ENCODE measurements around the gene PALLD.

The PALLD gene

DNA sequence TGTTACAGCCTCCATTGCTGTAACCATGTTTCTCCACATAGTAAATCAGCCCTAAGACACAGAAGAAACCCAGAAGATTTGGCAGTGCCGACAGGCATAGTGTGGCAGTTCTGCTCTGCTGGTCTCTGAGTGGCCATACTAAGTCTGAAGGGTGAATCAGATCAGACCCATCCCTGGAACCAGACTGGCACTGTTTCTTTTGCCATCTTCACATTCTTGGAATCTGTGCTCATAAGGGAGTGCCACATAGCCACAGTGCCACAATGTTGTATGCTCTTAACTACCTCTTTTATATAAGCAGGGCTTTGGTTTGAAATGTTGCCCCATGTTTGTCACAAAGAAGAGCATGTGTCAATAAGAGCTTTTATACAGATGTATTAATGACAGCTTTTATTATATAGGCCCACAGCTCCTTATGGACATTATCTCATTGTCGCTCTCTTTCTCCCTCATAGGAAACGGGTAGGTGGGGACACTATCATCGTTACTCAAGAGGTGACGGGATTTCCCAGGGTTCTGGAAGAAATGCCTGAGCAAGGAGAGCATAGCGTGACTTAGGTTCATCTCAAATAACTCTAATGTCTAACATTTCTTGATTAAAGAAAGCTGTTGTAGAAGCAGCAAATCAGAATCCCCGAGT, 385.0 kb downstream of the PALLD start:
- no peak for TF ChIP-seq EZH2 (IDR thresholded peaks at IDR 0.05)
- TF ChIP-seq FOXP2 (optimal IDR thresholded peaks at IDR 0.05; ENCODE audit: control extremely low read depth, extremely low read length, insufficient read depth) = no peak
- TF ChIP-seq POLR2AphosphoS5 (IDR thresholded peaks at IDR 0.05; ENCODE audit: borderline replicate concordance, low read depth, low read length) = no peak
- no peak for DNase-seq (ENCODE audit: low read depth, low spot score)
- no peaks in the 10 kb centered on the region for H3K9me3 ChIP-seq (ENCODE audit: low read depth, low read length)
- no peak overlapping the region for H3K27ac ChIP-seq
- H3K36me3 ChIP-seq (ENCODE audit: insufficient read depth, low read length) = peaks cover 19% of the 10 kb centered on the region
- no peak overlapping the region for H3K4me3 ChIP-seq
- H3K9ac ChIP-seq (ENCODE audit: insufficient read length) = no peak overlapping the region

DNA sequence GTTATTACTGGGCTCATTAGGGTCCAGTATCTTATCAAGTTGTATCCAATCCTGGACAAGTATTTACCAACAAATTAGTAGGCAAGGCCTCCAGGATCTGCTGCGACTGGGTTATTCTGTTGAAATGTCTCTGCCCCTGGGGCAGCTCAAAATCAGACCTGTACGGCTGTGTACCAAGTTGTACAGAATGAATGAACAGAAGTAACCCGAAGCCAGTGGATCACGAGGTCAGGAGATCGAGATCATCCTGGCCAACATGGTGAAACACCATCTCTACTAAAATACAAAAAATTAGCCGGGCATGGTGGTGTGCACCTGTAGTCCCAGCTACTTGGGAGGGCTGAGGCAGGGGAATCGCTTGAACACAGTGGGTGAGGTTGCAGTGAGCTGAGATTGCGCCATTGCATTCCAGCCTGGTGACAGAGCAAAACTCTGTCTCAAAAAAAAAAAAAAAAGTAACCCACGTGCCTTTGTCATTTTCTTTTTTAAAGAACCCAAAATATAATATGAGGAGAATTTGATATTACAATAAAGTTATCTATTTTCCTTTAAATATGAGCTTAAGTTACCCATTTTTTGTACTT, 385.9 kb downstream of the PALLD start:
- no peak overlapping the region for H3K9ac ChIP-seq (ENCODE audit: insufficient read length)
- H3K27ac ChIP-seq = no peak overlapping the region
- H3K36me3 ChIP-seq (ENCODE audit: insufficient read depth, low read length) = peaks cover 19% of the 10 kb centered on the region
- H3K4me3 ChIP-seq = no peak overlapping the region
- DNase-seq (ENCODE audit: low read depth, low spot score) = no peak
- TF ChIP-seq EZH2 (IDR thresholded peaks at IDR 0.05) = no peak
- no peak for TF ChIP-seq POLR2AphosphoS5 (IDR thresholded peaks at IDR 0.05; ENCODE audit: borderline replicate concordance, low read depth, low read length)
- no peak for TF ChIP-seq FOXP2 (optimal IDR thresholded peaks at IDR 0.05; ENCODE audit: control extremely low read depth, extremely low read length, insufficient read depth)
- no peaks in the 10 kb centered on the region for H3K9me3 ChIP-seq (ENCODE audit: low read depth, low read length)

DNA sequence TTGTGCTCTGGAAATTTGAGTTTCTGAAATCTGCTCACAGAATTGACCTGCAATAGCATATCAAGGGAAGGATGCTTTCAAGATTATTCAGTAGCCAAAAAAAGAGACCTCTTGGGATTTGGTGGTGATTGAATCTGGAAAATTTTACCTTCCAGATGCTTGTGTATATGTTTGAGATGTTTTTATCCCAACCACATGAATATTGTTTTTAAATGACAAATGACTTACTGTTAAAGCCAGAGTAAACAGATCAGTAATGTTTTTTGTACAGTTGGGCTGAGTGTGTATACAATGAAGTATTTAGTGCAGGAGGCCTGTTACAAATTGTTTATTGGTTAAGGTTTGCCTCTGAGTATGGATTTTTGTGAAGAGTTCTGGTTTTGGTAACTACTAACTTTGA, 386.7 kb downstream of the PALLD start:
- Histone ChIP-seq H3K4me3 (no peak overlapping the region), H3K9me3 (ENCODE audit: low read depth, low read length) (no peaks in the 10 kb centered on the region), H3K36me3 (ENCODE audit: insufficient read depth, low read length) (peaks cover 19% of the 10 kb centered on the region), H3K9ac (ENCODE audit: insufficient read length) (no peak overlapping the region), H3K27ac (no peak overlapping the region)
- no peak for DNase-seq (ENCODE audit: low read depth, low spot score)
- TF ChIP-seq EZH2 (IDR thresholded peaks at IDR 0.05) (no peak), POLR2AphosphoS5 (IDR thresholded peaks at IDR 0.05; ENCODE audit: borderline replicate concordance, low read depth, low read length) (no peak), FOXP2 (optimal IDR thresholded peaks at IDR 0.05; ENCODE audit: control extremely low read depth, extremely low read length, insufficient read depth) (no peak)

DNA sequence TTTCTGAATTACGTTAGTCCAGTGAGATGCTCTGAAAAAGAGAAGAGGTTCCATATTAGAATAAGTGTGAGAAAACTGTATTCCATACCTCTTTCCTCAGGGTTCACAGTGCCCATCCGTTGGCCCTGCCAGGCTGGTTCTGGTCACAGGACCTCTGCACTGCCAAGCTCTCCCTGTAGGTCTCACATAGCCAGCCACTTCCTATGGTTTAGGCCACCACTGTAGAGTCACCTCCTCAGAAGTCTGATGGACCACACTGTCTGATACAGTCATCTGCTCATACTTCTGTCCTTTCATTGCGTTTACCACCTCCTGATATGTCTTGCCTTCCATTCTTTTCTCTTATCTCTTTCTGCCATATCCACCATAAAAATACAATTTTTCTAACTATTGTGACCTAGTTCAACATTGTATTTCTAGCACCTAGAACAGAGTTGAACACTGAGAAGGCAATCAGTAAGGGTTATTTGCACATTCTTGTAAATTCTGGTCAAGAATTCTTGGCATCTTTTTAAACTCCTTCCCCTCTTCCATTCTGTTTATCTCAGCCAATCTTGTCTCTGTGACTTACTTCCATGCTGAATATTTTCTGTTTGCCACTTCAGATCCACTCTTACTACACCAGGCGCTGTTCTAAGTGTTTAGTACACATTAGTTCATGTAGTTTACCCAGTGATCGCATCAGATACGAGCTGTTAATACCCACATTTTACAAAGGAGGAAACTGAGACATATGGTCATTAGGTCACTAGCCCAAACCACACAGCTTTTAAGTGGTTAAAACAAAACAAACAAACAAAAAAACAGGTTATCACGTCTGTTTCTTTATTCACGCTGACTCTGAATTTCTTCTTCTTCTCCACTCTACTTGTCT, 387.6 kb downstream of the PALLD start:
- TF ChIP-seq POLR2AphosphoS5 (IDR thresholded peaks at IDR 0.05; ENCODE audit: borderline replicate concordance, low read depth, low read length) (no peak), EZH2 (IDR thresholded peaks at IDR 0.05) (no peak), FOXP2 (optimal IDR thresholded peaks at IDR 0.05; ENCODE audit: control extremely low read depth, extremely low read length, insufficient read depth) (no peak)
- Histone ChIP-seq H3K9me3 (ENCODE audit: low read depth, low read length) (no peaks in the 10 kb centered on the region), H3K9ac (ENCODE audit: insufficient read length) (no peak overlapping the region), H3K36me3 (ENCODE audit: insufficient read depth, low read length) (peaks cover 13% of the 10 kb centered on the region), H3K27ac (no peak overlapping the region), H3K4me3 (no peak overlapping the region)
- DNase-seq (ENCODE audit: low read depth, low spot score) = no peak

DNA sequence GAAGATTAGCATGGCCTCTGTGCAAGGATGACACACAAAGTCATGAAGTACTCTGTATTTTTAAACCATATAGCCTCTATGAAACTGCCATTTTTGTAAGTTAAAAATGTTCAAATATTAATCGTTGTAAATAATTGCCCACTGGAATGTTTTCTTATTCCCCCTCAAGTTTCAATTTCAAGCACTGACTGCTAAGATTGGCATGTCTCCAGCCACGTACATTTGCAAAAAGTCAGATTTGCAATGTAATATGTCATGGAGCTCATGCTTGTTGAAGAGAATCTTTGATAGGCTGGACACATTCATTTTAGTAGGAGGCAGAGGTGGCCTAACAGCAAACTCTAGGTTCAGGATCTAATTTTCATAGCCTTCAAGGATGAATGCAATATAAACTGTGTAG, 388.5 kb downstream of the PALLD start:
- Histone ChIP-seq H3K9ac (ENCODE audit: insufficient read length) (no peak overlapping the region), H3K27ac (no peak overlapping the region), H3K9me3 (ENCODE audit: low read depth, low read length) (no peaks in the 10 kb centered on the region), H3K4me3 (no peak overlapping the region), H3K36me3 (ENCODE audit: insufficient read depth, low read length) (peaks cover 15% of the 10 kb centered on the region)
- DNase-seq (ENCODE audit: low read depth, low spot score) = no peak
- TF ChIP-seq POLR2AphosphoS5 (IDR thresholded peaks at IDR 0.05; ENCODE audit: borderline replicate concordance, low read depth, low read length) (no peak), FOXP2 (optimal IDR thresholded peaks at IDR 0.05; ENCODE audit: control extremely low read depth, extremely low read length, insufficient read depth) (no peak), EZH2 (IDR thresholded peaks at IDR 0.05) (no peak)

DNA sequence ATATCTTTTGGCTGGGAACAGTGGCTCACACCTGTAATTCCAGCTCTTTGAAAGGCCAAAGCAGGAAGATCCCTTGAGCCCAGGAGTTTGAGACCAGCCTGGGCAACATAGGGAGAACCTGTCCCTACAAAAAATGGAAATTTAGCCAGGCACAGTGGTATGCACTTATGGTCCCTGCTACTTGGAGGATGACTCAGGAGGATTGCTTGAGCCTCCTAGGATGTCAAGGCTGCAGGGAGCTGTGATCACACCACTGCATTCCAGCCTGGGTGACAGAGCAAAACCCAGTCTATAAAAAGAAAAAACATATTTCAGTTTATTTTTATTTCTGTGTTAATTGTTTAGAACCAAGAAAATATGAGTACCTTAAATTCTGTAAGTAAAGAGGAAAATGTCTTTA, 389.5 kb downstream of the PALLD start:
- Histone ChIP-seq H3K9me3 (ENCODE audit: low read depth, low read length) (no peaks in the 10 kb centered on the region), H3K4me3 (no peak overlapping the region), H3K36me3 (ENCODE audit: insufficient read depth, low read length) (peaks cover 24% of the 10 kb centered on the region), H3K27ac (no peak overlapping the region), H3K9ac (ENCODE audit: insufficient read length) (no peak overlapping the region)
- no peak for DNase-seq (ENCODE audit: low read depth, low spot score)
- TF ChIP-seq FOXP2 (optimal IDR thresholded peaks at IDR 0.05; ENCODE audit: control extremely low read depth, extremely low read length, insufficient read depth) = no peak
- no peak for TF ChIP-seq EZH2 (IDR thresholded peaks at IDR 0.05)
- no peak for TF ChIP-seq POLR2AphosphoS5 (IDR thresholded peaks at IDR 0.05; ENCODE audit: borderline replicate concordance, low read depth, low read length)

DNA sequence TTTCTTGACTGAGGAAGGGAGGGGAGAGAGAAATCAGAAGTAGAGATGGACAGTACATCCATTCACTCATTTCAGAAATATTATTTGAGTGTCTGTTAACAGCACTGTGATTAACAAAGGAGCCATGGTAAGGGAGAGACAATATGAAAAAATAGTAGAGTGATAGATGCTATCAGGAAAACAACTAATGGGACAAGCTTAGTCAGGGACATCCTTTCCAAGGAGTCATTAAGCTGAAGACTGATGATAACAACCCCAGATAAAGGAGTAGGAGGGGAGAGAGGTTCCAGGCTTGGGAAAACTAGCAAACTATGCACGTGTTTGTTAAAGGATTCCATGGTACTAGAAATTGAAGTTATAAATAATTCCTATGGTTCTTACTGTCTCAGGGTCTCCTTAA, 391.0 kb downstream of the PALLD start:
- TF ChIP-seq POLR2AphosphoS5 (IDR thresholded peaks at IDR 0.05; ENCODE audit: borderline replicate concordance, low read depth, low read length) (no peak), EZH2 (IDR thresholded peaks at IDR 0.05) (no peak), FOXP2 (optimal IDR thresholded peaks at IDR 0.05; ENCODE audit: control extremely low read depth, extremely low read length, insufficient read depth) (no peak)
- no peak overlapping the region for H3K4me3 ChIP-seq
- H3K9ac ChIP-seq (ENCODE audit: insufficient read length) = no peak overlapping the region
- no peak overlapping the region for H3K27ac ChIP-seq
- H3K36me3 ChIP-seq (ENCODE audit: insufficient read depth, low read length) = peaks cover 23% of the 10 kb centered on the region
- no peaks in the 10 kb centered on the region for H3K9me3 ChIP-seq (ENCODE audit: low read depth, low read length)
- DNase-seq (ENCODE audit: low read depth, low spot score) = no peak

DNA sequence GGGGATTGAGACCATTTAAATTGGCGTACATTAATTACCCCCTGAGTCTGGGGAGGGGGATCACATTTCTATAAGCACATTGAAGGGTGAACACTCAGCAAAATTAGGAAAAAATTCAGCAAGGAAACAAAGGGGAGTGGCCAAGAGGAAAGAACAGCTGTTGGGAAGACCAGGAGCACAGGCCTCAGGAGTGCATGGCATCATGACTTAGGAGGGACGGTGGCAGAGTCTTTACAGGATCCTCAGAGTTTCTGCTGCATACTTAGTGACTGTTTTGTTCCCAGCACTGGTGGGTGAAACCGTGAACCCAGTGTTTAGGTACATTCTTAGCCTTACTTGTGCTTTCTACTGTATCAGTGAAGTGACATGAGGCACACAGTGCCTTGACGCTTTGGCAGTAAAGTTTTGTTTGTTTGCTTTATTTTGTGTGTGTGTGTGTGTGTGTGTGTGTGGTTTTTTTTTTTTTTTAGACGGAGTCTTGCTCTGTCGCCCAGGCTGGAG, 391.9 kb downstream of the PALLD start:
- H3K9me3 ChIP-seq (ENCODE audit: low read depth, low read length) = no peaks in the 10 kb centered on the region
- no peak overlapping the region for H3K27ac ChIP-seq
- H3K4me3 ChIP-seq = no peak overlapping the region
- H3K36me3 ChIP-seq (ENCODE audit: insufficient read depth, low read length) = peaks cover 29% of the 10 kb centered on the region
- H3K9ac ChIP-seq (ENCODE audit: insufficient read length) = no peak overlapping the region
- TF ChIP-seq POLR2AphosphoS5 (IDR thresholded peaks at IDR 0.05; ENCODE audit: borderline replicate concordance, low read depth, low read length) (no peak), FOXP2 (optimal IDR thresholded peaks at IDR 0.05; ENCODE audit: control extremely low read depth, extremely low read length, insufficient read depth) (no peak), EZH2 (IDR thresholded peaks at IDR 0.05) (no peak)
- DNase-seq (ENCODE audit: low read depth, low spot score) = no peak

Data from SK-N-MC (cell line).